Dermis lymphatic vessel endothelial cell (primary cell): ENCODE results near the gene CACNA1B. TPM values are rescaled to one million over a fixed set of nuclear protein-coding genes. Genes with fewer than 3 reads are reported as not detected.

Experiments
- total RNA-seq: library from RNA; depleted of rRNA; stranded (reverse); fragments of >200 nt; gene quantifications from 2 replicates; pipeline ENCODE4 v1.2.1, GENCODE V29; 2014

Gene CACNA1B
- total RNA-seq: 0.09 and 0.11 TPM in 2 replicates

GRCh38 chr9:137877506-137878122 is at the start of gene CACNA1B:
Gene CACNA1B, plus strand, starts transcription at chr9:137877782. Its CDS starts 152 bp downstream, at chr9:137877934.

